HG03095 (cell line): ENCODE data around the gene CALML3.

Source experiments
- ATAC-seq: cut with Tn5 transposase; IDR thresholded peaks from one replicate; pipeline ENCODE4 v1.9.1; 2021; ENCODE audit warnings: moderate library complexity; ENCODE audit not compliant: unreplicated experiment

Gene CALML3

DNA sequence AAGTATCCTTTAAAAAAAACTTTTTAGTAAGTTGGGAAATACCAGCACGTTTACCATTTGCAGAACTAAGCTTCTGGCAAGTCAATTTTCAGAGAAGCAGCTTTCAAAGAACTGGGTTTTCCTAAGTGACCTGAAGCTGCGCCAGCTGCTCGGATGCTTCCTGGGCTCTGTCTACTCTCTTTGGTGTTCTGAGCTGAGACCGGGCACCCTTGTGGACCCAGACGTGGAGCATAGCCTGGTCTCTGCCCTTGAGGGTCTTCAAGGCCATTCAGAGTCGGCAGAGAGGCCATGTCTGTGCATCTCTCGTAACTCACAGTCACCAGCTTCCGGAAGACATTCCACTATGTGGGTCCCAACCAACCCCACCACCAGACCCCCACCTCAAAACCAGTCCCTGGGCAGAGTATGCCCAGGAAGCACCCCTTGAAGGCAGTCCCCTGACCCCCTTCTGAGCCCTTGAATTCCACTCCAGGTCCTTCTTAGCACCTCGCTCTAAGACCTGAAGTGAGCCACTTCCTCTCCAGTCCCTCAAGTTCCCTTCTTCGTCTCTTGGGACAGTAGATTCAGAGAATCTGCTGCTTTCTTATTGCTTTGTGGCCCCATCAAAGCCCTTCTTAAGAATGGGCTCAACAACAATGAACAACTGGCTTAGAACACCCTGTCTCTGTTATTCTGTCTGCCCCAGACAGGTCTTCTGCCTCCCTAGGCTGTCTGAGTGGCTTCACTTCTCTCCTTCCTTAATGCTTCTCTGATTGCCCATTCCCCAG lies 33.9 kb upstream of the CALML3 start:
- no peak for ATAC-seq

- no peak for ATAC-seq
Measured at GRCh38 chr10:5491477-5491876, 33.3 kb upstream of the CALML3 start.

DNA sequence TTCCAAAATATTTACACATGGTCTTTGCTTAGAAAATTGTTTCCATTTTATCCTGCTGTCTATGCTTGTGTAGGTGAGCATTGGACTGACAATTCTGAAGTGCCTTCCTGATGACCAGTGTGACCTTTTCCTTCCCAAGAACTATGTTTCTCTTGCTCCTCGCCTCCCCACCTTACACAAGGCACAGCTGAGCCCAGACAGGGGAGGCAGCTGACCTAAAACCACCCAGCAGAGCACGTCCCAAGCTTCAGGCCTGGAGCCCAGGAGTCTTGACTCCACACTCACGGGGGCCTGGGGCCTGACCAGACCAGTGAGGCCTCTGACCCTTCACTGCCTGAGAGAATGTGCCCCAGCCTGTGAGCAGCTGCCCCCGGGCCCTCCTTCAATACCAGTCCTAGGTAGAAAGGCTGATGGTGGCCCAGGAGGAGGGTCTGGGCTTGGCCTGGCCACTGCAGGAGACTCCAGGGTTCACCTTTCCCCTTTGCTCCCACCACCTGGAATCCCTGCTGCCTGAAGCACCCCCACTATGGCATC lies 32.4 kb upstream of the CALML3 start:
- ATAC-seq, result no peak

GRCh38 chr10:5492929-5493576 lies 31.7 kb upstream of the CALML3 start:
- no peak for ATAC-seq

GRCh38 chr10:5493691-5494090 lies 31.1 kb upstream of the CALML3 start:
- ATAC-seq, result no peak

DNA sequence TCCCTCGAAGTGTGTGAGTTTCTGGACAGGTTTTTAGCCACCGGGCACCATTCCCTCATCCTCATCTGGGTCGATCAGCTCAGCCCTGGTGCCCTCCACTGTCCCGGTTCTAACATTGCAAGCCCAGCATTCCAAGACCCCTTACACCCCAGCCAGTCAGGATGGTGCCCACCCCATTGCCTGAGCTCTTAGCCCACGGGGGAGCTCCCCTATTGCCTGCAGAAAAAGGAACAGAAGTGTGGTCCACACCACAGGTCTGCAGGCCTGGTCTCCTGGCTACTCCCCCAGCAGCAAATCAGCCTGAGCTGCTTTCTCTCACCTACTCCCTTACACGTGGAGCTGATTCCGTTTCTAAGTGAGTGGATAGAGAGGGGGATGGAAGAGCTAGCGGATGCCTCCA lies 30.1 kb upstream of the CALML3 start:
- no peak for ATAC-seq

DNA sequence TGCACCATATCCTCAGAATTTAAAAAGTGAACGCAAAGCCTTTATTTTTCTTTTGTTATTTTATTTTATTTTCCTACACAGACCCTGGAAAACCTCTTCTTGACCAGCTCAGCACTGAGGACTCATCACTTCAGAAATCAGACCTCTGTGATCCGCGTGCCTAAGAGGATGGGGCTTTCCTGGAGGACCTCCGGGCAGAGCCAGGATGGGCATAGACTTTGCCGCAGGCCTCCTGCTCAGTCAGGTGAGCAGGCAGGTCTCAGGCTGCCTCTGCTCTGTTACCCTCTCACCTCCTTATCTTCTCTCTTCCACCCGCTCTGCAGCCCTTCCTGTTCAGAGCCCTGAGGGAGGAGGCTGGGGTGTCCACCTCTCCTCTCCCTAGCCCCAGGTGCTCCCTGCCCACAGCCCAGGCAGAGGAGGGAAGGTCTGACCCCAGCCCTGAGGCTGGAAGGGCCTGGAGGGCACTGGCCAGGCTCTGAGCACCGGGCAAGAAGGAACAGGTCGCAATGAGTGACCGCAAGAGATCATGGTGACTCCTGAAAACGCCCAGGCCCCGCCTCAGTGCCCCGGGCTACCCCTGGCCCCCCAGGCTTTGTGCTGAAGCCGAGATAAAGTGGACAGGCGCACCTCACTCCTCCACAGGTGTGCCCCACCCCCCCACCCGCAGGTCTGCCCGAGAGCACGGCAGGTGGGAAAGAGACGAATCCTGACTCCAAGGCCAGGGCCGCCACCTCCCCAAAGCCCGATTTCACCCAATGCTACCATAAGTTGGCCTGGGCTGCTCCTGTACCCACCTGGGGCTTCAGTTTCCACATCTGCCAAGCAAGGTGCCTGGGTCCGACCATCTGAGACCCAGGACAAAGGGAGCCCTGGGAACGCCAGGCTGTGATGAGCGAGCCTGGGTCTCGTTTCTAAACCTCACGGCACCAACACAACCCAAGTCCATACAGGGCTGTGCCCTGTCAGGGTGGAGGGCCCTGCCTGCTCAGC lies 28.2 kb upstream of the CALML3 start:
- ATAC-seq, result no peak

DNA sequence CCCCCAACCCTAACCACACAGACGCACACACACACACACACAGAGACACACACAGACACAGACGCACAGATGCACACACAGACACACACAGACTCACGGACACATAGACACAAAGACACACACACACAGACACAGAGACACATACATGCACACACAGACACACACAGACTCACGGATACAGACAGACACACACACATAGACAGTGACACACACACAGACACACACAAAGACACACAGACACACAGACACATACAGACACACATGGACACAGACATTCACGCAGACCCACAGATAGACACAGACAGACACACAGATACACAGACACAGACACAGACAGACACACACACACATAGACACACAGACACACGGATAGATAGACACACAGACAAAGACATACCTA lies 27.5 kb upstream of the CALML3 start:
- no peak for ATAC-seq

GRCh38 chr10:5497948-5498730 lies 26.6 kb upstream of the CALML3 start:
- ATAC-seq, result no peak

GRCh38 chr10:5498791-5499492 lies 25.8 kb upstream of the CALML3 start:
- no peak for ATAC-seq

GRCh38 chr10:5499493-5500140 lies 25.1 kb upstream of the CALML3 start, which contains the start of gene CALML5:
TSS of gene CALML5 (minus strand) at chr10:5499570. CDS start at chr10:5499438, 132 bp downstream.
- no peak for ATAC-seq

DNA sequence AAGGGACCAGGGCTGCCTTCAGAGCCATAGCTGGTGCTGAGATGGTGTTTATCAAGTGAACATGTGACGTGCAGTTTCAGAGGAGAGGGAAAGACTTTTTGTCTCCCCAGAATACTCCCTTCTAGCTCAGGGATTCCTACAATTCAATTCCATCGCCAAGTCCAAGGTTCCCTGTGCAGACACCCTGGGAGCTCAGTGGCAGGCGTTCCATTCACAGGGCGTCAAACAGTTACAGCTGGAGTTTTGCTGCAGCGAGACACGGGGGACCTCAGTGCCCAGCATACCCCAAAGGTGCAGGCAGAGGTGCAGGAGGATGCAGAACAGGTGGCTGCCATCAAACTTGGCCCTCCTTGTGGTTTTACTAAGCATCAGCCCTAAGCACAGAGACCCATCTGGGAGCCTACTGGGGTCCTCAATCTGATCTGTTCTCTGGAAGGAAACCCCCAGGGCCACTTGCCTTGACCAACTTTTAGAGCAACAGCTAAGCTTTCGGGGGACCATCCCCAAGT lies 24.5 kb upstream of the CALML3 start:
- ATAC-seq, result no peak

DNA sequence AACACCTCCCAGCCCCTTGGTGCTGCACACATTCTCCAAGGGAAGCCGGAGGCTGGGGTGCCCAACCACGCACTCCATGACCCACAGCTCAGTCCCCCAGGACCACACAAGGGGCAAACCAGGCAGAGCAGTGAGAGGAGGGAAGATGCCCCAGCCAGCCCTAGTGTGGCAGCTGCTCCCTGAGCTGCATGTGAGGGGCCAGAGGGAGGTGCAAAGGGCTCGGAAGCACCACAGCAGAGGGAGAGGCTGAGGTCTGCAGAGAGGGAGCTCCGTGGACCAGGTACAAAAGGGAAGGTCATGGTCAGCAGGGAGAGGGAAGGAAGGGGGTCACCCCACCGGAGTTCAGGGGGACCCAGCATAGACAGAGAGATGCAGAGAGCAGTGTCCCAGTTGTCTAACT lies 23.9 kb upstream of the CALML3 start:
- no peak for ATAC-seq

DNA sequence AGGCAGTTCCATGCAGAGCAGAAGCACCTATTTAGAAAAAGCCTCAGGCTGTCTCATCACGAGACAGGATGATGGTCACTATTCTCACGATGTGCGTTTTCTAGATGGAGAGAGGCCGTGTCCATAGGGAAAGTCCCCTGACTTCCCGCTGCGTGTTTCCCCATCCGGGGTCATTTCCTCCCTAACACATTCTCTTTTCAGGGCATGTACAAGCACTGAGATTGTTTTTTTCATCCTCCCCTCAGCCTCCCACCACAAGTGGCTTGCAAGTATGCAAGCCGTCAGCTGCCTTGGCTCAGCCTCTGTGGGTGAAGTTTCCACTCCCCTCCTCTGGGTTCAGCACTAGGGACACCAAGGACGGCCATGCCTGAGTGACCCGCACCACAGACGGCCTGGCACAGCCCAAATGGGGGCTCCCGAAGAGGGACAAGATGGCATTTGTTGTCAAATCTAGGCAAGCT lies 22.7 kb upstream of the CALML3 start:
- no peak for ATAC-seq

- no peak for ATAC-seq
Measured at GRCh38 chr10:5502571-5503476, 21.9 kb upstream of the CALML3 start.

- no peak for ATAC-seq
Measured at GRCh38 chr10:5503477-5503835, 21.3 kb upstream of the CALML3 start.

GRCh38 chr10:5504146-5505072 lies 20.4 kb upstream of the CALML3 start:
- ATAC-seq, result no peak
